ENCODE data around the gene LRRC58.

Gene LRRC58

DNA sequence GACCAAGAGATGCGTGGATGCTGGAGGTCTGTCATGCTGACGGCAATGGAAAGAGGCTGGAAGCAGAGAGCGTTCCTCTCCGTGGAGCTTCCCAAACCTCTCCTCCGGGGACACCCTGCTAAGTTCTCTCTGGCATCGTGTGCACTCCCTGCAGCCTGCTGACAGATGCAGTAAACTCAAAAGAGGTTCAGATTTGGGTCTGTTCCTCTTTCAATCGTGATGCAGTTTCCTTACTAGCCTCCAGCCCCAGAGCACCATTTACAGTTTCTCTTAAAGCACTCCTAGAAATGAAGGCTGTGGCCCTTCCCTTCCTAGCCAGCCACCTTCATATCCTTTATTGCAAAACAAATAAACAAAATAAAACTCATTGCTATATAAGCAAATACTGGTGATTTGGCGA lies 47.3 kb upstream of the LRRC58 start:
- TF ChIP-seq SP3 (tag by site-specific recombination; IDR thresholded peaks at IDR 0.05) (no peak), ZNF423 (tag by site-specific recombination; IDR thresholded peaks at IDR 0.05) (no peak), ZBTB7A (tag by site-specific recombination; IDR thresholded peaks at IDR 0.05; ENCODE audit: low read depth) (no peak), ZNF76 (tag by site-specific recombination; IDR thresholded peaks at IDR 0.05; ENCODE audit: borderline replicate concordance, low read depth) (no peak), ZNF350 (tag by site-specific recombination; IDR thresholded peaks at IDR 0.05) (no peak), ZBTB1 (tag by site-specific recombination; IDR thresholded peaks at IDR 0.05) (no peak), ZNF791 (tag by site-specific recombination; IDR thresholded peaks at IDR 0.05) (no peak), ZNF548 (tag by site-specific recombination; IDR thresholded peaks at IDR 0.05) (no peak), ZNF174 (tag by site-specific recombination; IDR thresholded peaks at IDR 0.05) (no peak), KLF16 (tag by site-specific recombination; IDR thresholded peaks at IDR 0.05) (no peak), ZFHX2 (tag by site-specific recombination; conservative IDR thresholded peaks at IDR 0.05) (no peak)
- TF ChIP-seq, protein P1, sequence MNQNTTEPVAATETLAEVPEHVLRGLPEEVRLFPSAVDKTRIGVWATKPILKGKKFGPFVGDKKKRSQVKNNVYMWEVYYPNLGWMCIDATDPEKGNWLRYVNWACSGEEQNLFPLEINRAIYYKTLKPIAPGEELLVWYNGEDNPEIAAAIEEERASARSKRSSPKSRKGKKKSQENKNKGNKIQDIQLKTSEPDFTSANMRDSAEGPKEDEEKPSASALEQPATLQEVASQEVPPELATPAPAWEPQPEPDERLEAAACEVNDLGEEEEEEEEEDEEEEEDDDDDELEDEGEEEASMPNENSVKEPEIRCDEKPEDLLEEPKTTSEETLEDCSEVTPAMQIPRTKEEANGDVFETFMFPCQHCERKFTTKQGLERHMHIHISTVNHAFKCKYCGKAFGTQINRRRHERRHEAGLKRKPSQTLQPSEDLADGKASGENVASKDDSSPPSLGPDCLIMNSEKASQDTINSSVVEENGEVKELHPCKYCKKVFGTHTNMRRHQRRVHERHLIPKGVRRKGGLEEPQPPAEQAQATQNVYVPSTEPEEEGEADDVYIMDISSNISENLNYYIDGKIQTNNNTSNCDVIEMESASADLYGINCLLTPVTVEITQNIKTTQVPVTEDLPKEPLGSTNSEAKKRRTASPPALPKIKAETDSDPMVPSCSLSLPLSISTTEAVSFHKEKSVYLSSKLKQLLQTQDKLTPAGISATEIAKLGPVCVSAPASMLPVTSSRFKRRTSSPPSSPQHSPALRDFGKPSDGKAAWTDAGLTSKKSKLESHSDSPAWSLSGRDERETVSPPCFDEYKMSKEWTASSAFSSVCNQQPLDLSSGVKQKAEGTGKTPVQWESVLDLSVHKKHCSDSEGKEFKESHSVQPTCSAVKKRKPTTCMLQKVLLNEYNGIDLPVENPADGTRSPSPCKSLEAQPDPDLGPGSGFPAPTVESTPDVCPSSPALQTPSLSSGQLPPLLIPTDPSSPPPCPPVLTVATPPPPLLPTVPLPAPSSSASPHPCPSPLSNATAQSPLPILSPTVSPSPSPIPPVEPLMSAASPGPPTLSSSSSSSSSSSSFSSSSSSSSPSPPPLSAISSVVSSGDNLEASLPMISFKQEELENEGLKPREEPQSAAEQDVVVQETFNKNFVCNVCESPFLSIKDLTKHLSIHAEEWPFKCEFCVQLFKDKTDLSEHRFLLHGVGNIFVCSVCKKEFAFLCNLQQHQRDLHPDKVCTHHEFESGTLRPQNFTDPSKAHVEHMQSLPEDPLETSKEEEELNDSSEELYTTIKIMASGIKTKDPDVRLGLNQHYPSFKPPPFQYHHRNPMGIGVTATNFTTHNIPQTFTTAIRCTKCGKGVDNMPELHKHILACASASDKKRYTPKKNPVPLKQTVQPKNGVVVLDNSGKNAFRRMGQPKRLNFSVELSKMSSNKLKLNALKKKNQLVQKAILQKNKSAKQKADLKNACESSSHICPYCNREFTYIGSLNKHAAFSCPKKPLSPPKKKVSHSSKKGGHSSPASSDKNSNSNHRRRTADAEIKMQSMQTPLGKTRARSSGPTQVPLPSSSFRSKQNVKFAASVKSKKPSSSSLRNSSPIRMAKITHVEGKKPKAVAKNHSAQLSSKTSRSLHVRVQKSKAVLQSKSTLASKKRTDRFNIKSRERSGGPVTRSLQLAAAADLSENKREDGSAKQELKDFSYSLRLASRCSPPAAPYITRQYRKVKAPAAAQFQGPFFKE (tag by site-specific recombination; IDR thresholded peaks at IDR 0.05; ENCODE audit: borderline replicate concordance): no peak
- TF ChIP-seq, protein P2, sequence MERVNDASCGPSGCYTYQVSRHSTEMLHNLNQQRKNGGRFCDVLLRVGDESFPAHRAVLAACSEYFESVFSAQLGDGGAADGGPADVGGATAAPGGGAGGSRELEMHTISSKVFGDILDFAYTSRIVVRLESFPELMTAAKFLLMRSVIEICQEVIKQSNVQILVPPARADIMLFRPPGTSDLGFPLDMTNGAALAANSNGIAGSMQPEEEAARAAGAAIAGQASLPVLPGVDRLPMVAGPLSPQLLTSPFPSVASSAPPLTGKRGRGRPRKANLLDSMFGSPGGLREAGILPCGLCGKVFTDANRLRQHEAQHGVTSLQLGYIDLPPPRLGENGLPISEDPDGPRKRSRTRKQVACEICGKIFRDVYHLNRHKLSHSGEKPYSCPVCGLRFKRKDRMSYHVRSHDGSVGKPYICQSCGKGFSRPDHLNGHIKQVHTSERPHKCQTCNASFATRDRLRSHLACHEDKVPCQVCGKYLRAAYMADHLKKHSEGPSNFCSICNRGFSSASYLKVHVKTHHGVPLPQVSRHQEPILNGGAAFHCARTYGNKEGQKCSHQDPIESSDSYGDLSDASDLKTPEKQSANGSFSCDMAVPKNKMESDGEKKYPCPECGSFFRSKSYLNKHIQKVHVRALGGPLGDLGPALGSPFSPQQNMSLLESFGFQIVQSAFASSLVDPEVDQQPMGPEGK (tag by site-specific recombination; IDR thresholded peaks at IDR 0.05): no peak
- TF ChIP-seq, protein P3, sequence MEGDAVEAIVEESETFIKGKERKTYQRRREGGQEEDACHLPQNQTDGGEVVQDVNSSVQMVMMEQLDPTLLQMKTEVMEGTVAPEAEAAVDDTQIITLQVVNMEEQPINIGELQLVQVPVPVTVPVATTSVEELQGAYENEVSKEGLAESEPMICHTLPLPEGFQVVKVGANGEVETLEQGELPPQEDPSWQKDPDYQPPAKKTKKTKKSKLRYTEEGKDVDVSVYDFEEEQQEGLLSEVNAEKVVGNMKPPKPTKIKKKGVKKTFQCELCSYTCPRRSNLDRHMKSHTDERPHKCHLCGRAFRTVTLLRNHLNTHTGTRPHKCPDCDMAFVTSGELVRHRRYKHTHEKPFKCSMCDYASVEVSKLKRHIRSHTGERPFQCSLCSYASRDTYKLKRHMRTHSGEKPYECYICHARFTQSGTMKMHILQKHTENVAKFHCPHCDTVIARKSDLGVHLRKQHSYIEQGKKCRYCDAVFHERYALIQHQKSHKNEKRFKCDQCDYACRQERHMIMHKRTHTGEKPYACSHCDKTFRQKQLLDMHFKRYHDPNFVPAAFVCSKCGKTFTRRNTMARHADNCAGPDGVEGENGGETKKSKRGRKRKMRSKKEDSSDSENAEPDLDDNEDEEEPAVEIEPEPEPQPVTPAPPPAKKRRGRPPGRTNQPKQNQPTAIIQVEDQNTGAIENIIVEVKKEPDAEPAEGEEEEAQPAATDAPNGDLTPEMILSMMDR (tag by site-specific recombination; IDR thresholded peaks at IDR 0.05): no peak
- TF ChIP-seq, protein P4, sequence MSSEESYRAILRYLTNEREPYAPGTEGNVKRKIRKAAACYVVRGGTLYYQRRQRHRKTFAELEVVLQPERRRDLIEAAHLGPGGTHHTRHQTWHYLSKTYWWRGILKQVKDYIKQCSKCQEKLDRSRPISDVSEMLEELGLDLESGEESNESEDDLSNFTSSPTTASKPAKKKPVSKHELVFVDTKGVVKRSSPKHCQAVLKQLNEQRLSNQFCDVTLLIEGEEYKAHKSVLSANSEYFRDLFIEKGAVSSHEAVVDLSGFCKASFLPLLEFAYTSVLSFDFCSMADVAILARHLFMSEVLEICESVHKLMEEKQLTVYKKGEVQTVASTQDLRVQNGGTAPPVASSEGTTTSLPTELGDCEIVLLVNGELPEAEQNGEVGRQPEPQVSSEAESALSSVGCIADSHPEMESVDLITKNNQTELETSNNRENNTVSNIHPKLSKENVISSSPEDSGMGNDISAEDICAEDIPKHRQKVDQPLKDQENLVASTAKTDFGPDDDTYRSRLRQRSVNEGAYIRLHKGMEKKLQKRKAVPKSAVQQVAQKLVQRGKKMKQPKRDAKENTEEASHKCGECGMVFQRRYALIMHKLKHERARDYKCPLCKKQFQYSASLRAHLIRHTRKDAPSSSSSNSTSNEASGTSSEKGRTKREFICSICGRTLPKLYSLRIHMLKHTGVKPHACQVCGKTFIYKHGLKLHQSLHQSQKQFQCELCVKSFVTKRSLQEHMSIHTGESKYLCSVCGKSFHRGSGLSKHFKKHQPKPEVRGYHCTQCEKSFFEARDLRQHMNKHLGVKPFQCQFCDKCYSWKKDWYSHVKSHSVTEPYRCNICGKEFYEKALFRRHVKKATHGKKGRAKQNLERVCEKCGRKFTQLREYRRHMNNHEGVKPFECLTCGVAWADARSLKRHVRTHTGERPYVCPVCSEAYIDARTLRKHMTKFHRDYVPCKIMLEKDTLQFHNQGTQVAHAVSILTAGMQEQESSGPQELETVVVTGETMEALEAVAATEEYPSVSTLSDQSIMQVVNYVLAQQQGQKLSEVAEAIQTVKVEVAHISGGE (tag by site-specific recombination; conservative IDR thresholded peaks at IDR 0.05; ENCODE audit: low read depth): no peak
- TF ChIP-seq, protein P5, sequence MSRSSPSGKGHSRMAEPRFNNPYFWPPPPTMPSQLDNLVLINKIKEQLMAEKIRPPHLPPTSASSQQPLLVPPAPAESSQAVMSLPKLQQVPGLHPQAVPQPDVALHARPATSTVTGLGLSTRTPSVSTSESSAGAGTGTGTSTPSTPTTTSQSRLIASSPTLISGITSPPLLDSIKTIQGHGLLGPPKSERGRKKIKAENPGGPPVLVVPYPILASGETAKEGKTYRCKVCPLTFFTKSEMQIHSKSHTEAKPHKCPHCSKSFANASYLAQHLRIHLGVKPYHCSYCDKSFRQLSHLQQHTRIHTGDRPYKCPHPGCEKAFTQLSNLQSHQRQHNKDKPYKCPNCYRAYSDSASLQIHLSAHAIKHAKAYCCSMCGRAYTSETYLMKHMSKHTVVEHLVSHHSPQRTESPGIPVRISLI (tag by site-specific recombination; IDR thresholded peaks at IDR 0.05): no peak
- TF ChIP-seq, protein P6, sequence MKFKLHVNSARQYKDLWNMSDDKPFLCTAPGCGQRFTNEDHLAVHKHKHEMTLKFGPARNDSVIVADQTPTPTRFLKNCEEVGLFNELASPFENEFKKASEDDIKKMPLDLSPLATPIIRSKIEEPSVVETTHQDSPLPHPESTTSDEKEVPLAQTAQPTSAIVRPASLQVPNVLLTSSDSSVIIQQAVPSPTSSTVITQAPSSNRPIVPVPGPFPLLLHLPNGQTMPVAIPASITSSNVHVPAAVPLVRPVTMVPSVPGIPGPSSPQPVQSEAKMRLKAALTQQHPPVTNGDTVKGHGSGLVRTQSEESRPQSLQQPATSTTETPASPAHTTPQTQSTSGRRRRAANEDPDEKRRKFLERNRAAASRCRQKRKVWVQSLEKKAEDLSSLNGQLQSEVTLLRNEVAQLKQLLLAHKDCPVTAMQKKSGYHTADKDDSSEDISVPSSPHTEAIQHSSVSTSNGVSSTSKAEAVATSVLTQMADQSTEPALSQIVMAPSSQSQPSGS (tag by site-specific recombination; IDR thresholded peaks at IDR 0.05; ENCODE audit: low read depth): no peak
- H3K36me3 ChIP-seq (ENCODE audit: control insufficient read depth in 2 of 2, insufficient read depth in 1 of 2, low read length in 2 of 2): peaks cover 8 to 78% of the 10 kb centered on the region in 2 experiments; a peak in 2 of 3 replicates
- no peaks in the 10 kb centered on the region for H3K4me1 ChIP-seq (ENCODE audit: control insufficient read depth, insufficient read depth, low read length)
- POLR2A ChIA-PET: no interaction called here
- no peak overlapping the region for H3K27ac ChIP-seq (ENCODE audit: extremely low read depth, low read depth, low read length)
- no peak overlapping the region for H3K4me3 ChIP-seq (ENCODE audit: low read depth, low read length)
- CTCF ChIA-PET: no interaction called here
- no peaks in the 10 kb centered on the region for H3K9me3 ChIP-seq (ENCODE audit: control insufficient read depth, insufficient read depth, low read depth, low read length)

Data from HEK293 (cell line).